DMS114 treated with DMSO at 0.1 percent for 48 hours (cell line): Measurements from ENCODE around the gene NOD1.

Experiments used
- DNase-seq: peaks from one replicate; lab custom pipeline; 2025; ENCODE audit not compliant: unreplicated experiment; lab: John Stamatoyannopoulos, UW

NOD1 gene

DNA sequence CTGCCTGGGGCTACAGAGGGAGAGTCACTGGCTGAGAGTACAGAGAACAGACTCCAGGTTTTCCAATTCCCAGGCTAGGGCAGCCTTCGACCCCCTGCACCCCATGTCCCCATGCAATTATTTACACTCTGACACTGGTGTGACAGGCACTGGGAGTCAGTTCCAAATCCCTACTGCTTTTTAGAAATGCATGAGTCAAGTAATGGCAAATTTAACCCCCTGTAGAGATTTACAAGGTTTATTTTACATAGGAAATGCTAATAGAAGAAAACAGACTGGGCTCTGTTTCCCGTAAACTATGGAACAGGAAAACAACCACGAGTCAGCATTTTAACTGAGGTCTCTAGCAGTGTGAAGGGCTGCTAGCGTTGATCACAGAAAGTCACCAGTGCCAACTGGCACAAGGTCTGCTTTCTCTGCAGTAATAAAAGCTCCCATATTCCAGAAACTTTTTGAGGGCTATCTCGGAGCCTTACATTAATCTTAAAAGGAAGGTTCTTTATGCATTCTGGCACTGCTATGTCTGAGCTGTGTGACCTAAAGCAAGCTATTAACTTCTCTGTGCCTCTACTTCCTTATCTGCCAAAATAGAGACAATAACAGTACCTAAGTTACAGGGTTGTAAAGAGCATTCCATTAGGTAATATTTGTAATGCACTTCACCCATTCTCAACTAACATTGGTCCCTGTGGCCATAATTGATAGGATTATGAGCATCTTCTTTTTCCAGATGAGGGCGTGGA lies 28.2 kb downstream of the NOD1 start:
- no peak for DNase-seq

- DNase-seq: no peak
These were observed 30.0 kb downstream of the NOD1 start for GRCh38 chr7:30448461-30449189.

GRCh38 chr7:30447466-30447865 lies 31.1 kb downstream of the NOD1 start:
- DNase-seq: no peak

GRCh38 chr7:30446266-30446665 lies 32.3 kb downstream of the NOD1 start:
- no peak for DNase-seq

- no peak for DNase-seq
These were observed 32.8 kb downstream of the NOD1 start for GRCh38 chr7:30445770-30446169.

GRCh38 chr7:30437823-30438574 lies 40.6 kb downstream of the NOD1 start:
- DNase-seq: no peak

DNA sequence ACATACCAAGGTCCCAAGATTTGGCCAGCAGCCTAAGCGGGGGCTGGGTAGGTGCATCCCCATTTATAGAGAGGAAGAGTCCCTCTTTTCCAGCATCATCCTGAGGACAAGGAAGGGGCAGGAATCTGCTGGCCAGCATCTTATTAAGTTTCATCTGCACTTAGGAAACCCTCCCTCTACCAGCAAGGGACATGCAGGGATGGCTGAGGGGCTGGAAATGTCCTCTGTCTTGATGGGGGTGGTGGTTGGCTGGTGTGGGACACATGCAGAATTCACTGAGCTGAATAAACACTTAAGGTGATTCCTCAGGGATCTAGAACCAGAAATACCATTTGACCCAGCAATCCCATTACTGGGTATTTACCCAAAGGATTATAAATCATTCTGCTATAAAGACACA lies 42.1 kb downstream of the NOD1 start:
- no peak for DNase-seq

- no peak for DNase-seq
These were observed 42.5 kb downstream of the NOD1 start for GRCh38 chr7:30436046-30436445.

- no peak for DNase-seq
These were observed 44.3 kb downstream of the NOD1 start for GRCh38 chr7:30434140-30434799.

DNA sequence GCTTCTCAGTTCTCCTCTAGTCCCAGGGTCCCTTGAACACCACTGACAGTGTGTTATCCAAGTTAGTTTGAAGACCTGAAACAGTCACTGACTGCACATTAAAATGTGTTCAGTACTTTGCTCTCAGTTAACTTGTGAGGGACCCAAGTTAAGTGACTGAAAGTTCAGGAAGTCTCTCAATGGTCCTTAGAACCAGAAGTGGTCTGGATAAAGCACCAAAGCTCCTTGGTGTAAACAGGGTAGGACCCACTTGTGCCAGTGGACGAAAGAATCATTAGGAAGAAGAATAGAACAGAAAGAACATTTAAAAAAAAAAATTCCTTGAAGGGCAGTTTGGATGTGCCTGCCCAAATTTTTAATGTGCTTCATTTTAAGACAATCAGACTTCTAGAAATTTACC lies 45.1 kb downstream of the NOD1 start:
- no peak for DNase-seq

DNA sequence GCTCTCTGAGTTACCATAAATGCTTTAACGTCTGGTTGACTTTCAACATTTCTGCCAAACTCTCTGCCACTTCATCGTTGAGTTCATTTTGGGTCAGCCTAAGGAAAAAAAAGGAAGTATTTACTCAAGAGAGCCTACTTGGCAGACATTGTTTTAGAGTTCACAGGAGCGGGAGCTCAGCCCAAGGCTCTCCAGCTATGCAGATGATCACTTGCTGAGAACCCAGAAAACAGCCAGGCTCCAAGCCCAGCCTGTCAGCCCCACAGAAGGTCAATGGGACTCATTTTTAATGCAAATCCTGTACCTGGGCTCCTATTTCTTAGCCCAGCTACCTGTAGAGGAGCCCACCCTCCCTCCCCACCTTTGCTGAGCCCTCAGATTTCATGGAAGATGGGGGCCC lies 45.5 kb downstream of the NOD1 start:
- DNase-seq: no peak

GRCh38 chr7:30430777-30431176 lies 47.8 kb downstream of the NOD1 start:
- DNase-seq: no peak

DNA sequence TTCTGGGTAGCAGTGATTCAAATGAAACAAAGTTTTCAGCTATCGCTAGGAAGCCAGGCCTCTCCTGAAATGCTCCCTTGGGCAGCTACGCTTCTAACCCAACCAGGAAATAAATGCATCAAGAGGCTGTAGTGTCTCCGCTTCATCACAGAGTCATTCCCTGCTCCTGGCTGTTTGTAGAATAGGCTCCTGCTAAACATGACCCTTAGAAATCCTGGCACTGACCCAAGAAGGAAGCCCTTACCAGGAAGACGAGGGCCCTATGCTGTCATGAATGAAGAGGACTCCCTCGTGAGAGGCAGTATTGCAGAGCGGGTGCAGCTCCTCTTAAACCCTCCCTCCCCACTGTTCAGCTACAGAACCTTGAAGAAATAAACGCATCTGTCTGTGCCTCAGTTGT lies 48.3 kb downstream of the NOD1 start:
- no peak for DNase-seq

- no peak for DNase-seq
These were observed 49.4 kb downstream of the NOD1 start for GRCh38 chr7:30429156-30429530.

- no peak for DNase-seq
These were observed 50.1 kb downstream of the NOD1 start for GRCh38 chr7:30428246-30429155.

DNA sequence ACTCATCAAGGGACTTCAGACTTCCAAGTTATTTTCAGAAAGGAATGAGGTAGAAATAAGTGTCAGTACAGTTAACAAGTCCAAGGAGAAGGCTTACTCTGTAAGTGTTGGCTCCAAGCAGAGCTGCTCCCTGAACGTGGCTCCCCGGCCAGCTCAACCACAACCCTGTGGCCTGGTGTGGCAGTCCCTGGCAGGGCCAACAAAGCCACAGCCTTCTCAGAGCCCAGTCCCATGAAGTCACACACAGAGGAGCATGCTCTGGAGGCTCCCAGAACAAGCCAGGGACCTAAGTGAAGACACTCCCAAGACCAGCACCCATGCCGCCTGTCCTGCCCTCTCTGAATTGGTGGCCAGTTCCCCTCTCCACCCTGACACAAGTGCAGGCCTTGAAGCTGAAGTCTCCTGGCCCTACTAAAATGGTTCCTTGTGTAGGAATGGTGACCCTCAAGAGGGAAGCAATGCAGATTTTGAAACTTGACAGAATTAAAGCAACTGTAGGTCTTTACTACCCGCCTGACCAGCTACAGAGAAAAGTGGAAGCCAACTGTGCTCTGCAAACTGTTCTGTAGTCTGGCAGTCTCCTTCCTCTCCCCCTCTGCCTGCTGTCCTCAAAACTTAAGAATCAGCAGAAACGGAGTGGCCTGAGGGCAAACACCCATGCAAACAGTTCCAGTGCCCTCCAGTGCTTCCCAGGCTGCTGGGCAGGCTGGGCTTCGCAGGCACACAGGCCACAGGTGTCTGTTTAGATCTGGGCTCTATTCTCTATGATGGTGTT lies 51.1 kb downstream of the NOD1 start:
- no peak for DNase-seq

GRCh38 chr7:30424506-30424905 lies 54.1 kb downstream of the NOD1 start:
- no peak for DNase-seq

DNA sequence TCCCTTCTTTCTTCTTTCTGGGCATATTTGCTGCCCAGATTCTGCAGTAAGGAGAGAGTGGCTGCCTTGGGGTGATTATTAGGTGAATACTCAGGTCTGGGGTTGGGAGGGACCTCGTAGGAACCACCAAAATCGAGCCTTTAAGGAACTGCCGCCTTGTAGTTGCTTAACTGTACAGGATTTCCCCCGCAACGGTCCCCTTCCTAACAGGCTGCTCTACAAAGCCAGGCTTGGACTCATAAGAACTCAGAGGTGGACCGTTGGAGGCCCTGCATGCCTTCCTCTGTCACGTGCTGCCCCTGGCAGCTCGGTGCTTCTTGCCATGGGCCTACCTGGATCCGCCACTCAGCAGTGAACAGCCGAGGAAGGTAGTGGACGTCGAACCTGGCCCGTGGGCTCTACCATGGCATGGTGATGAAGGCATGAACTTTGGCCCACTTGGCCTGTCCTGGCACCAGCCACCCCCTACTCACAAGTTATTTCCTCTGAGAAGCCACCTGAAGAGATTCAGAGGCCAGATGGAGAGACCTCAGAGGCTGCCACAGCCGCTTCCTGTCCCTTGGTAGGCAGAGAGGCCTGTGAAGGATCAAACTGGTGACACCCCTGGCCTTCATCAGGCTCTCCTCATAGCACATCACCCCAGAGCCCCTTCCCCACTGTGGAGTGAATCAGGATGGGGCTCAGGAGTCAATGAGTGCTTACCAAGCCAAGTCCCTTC lies 54.6 kb downstream of the NOD1 start:
- no peak for DNase-seq

DNA sequence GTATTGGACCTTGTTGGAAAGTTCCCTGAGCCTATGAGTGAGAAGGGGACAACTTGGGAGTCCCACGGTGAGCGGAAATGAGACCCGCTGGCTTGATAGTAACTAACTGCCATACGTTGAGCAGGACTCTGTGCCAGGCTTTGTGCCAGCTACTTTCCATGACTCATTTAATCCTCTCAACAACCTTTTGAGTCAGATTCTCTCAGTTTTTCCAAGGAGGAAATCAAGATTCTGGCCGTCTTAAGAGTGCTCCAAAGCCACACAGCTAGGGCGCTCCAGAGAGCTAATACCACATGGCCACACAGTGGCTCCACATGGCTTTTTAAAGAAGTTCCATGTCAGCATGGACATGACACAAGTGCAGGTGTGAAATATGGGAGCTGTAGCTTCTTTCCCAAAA lies 55.7 kb downstream of the NOD1 start:
- DNase-seq: no peak
